Lower leg skin (tissue), 4 donors: ENCODE measurements around the gene PDGFC. TPM values are rescaled to one million over a fixed set of nuclear protein-coding genes. Genes with fewer than 3 reads are reported as not detected.

Experiments used
- DNase-seq, 2 donors: peaks; one replicate each; pipeline ENCODE4 v3.0.0-alpha.2; 2019; ENCODE audit warnings: low spot score in 2 of 2
- H3K4me3 ChIP-seq: fragments of 200-600 bp; sonication (generic); 2 replicates; pipeline ENCODE4 v1.5.1; 2017; ENCODE audit warnings: mild to moderate bottlenecking, low read depth; ENCODE audit not compliant: poor library complexity, severe bottlenecking
- CTCF ChIP-seq, 3 donors: fragments of 450-650 bp; IDR thresholded peaks; one replicate each; pipeline ENCODE4 v1.5.1; 2016; ENCODE audit warnings: antibody characterized with exemption in 3 of 3, mild to moderate bottlenecking in 3 of 3, moderate library complexity in 2 of 3
- POLR2A ChIP-seq, 2 donors: fragments of 450-650 bp; IDR thresholded peaks; one replicate each; pipeline ENCODE4 v1.6.1; 2016 to 2017; ENCODE audit warnings: antibody characterized with exemption in 2 of 2, mild to moderate bottlenecking in 1 of 2, moderate library complexity in 1 of 2
- WGBS, 2 donors: methylation state at CpG; one replicate each; pipeline ENCODE4 v1.1.5; 2018; 5-methylcytosine and 5-hydroxymethylcytosine counted together
- intact Hi-C: fragments of 100-400 bp; cut with DNase I; formaldehyde crosslinking; loops from one replicate; pipeline ENCODE4 v1.15.0; 2023; ENCODE audit warnings: low total_unique reads
- total RNA-seq, 4 donors: library from RNA; depleted of rRNA; stranded (reverse); fragments of >200 nt; gene quantifications; one replicate each; pipeline ENCODE4 v1.1.0, GENCODE V29; 2016

PDGFC gene
- total RNA-seq, 4 donors from 2014 or later = 18.9 to 24.4 (median 21.0) TPM

DNA sequence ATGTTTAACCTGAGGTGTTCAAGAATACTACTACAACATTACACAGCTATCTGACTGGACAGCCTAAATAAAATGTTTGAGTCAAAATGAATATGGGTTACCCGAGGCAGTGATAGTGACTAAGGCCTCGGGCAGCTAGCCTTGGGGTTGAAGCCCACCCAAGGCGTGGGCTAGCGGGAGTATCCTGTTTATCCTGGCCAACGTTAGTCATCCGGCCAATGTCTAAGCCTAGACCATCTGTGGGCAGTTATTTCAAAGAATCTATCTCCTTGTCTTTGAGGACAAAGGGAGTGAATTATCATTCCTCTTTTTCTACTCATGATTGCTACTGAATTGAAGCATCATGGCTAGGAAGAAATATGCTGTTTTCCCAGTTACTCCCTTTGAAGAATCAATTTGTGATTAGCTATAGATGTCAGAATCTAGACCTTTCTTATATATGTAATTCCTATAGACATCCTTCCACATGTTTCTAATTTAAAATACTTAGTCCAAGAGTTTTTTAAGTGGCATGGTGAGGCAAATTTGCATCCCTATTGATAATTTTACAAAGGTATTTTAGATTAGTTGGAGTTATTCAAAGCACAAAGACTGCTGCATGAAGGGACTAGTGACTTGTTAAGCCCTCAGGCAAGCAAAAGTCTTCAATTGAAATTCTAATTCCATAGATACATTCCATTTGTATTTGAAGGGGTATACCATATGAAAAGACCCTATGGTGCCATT, 6.0 kb upstream of the PDGFC start:
- no peak overlapping the region for H3K4me3 ChIP-seq
- no peak for TF ChIP-seq POLR2A (IDR thresholded peaks at IDR 0.05)
- no peak for TF ChIP-seq CTCF (IDR thresholded peaks at IDR 0.05)
- intact Hi-C loops = no loop called here
- DNase-seq = no peak
- WGBS, 2 donors = 50 to 60% methylated on average over 6 of the region's 6 CpGs

DNA sequence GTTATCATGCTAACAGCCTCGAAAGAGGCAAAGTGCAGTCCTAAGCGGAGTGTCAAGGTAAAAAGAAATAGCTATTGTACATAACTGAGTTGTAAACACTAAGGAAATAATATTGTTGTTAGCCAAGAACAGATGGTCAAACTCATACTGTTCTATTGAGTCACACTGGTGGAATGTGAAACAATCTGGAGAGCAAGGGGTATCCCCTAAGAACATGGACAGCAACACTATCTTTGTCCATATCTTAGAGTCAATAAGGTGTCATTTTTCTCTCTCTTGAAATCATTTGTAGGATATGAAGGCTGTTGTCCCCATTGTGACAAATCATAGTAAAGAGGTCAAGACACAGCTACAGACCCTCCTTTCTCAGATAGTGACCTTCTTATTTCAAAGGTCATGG, 4.5 kb upstream of the PDGFC start:
- TF ChIP-seq POLR2A (IDR thresholded peaks at IDR 0.05) (no peak), CTCF (IDR thresholded peaks at IDR 0.05) (no peak)
- 86 to 95% methylated on average over 2 of the region's 2 CpGs for WGBS, 2 donors
- no peak overlapping the region for H3K4me3 ChIP-seq

GRCh38 chr4:156975686-156976085, 4.1 kb upstream of the PDGFC start:
- H3K4me3 ChIP-seq = no peak overlapping the region
- intact Hi-C loops = no loop called here
- 83 to 95% methylated on average over 2 of the region's 2 CpGs for WGBS, 2 donors
- no peak for TF ChIP-seq POLR2A (IDR thresholded peaks at IDR 0.05)
- no peak for TF ChIP-seq CTCF (IDR thresholded peaks at IDR 0.05)
- DNase-seq = no peak

More for the DNA sequence above, 4.5 kb upstream of the PDGFC start:
- no peak for DNase-seq
- intact Hi-C loops = no loop called here

DNA sequence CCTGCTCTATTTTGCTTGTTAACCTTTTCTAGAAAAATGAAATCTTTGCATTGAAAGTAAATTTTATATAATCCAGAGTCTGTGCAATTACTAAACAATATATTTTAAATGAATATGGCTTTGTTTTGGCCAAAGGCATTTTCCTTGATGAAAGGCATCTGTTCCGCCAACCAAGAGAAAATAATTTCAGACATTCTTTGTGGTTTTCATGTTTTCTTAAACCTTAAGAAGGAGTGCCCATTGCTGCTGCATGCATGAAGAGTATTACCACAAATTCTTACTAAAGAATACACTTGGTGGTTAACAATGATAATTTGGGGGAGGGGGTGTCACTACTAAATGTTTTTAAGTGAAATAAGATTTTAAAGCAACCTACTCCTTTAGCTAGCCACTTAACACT, 2.7 kb upstream of the PDGFC start:
- 87 to 97% methylated on average over 1 of the region's 1 CpG for WGBS, 2 donors
- intact Hi-C loops = no loop called here
- DNase-seq = no peak
- no peak overlapping the region for H3K4me3 ChIP-seq
- no peak for TF ChIP-seq POLR2A (IDR thresholded peaks at IDR 0.05)

- WGBS, 2 donors = 19 to 20% methylated on average over 8 of the region's 8 CpGs
- no peak for DNase-seq
- TF ChIP-seq POLR2A (IDR thresholded peaks at IDR 0.05) = no peak
- no peak for TF ChIP-seq CTCF (IDR thresholded peaks at IDR 0.05)
- intact Hi-C loops = no loop called here
- H3K4me3 ChIP-seq = no peak overlapping the region
These were observed 898 bp upstream of the PDGFC start for GRCh38 chr4:156972379-156973015.

DNA sequence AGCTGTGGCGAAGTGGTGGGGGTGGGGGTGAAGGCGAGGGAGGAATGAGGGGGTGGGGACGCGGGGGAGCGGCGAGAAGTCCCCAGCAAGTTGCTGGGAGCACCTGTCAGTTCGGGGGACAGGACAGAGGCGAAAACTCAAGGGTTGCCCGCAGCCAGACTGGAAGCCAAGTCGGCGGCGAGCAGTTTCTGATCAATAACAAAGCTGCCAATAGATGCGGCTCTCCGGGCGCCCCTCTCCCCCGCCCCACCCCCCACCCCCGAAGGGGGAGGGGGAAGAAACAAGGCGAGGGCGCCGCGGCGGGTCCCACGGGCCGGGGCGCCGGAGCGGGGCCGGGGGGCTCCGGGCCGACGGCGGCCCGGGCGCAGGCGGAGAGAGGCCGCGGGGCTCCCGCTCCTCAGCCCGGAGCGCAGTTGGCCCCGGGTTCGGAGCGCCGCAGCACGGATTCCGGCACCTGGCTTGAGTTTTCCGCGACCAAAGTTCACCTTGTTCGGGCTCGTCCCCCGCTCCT, 379 bp downstream of the PDGFC start:
- intact Hi-C loops = no loop called here
- WGBS, 2 donors = 0 to 1% methylated on average over 12 to 43 of the region's 51 CpGs
- peak overlapping the region; percentile 66 for H3K4me3 ChIP-seq
- no peak for TF ChIP-seq POLR2A (IDR thresholded peaks at IDR 0.05)
- TF ChIP-seq CTCF (IDR thresholded peaks at IDR 0.05) = no peak
- DNase-seq = peak in 1 of 2 donors; percentile 89
